ENCODE measurements around the gene CBY2.

GRCh38 chr13:45711951-45712350 lies 9.8 kb downstream of the CBY2 start:
- TF ChIP-seq CTCF (IDR thresholded peaks at IDR 0.05; ENCODE audit: low read depth, low read length, poor library complexity, severe bottlenecking) (no peak), EZH2phosphoT487 (IDR thresholded peaks at IDR 0.05; ENCODE audit: borderline replicate concordance, low read length) (no peak)

Measured in DOHH2 (cell line).